DMS114 treated with DMSO at 0.1 percent for 48 hours (cell line): ENCODE measurements around the gene MICU1.

Experiments
- DNase-seq: peaks from one replicate; lab custom pipeline; 2025; ENCODE audit not compliant: unreplicated experiment; lab: John Stamatoyannopoulos, UW

The MICU1 gene

DNA sequence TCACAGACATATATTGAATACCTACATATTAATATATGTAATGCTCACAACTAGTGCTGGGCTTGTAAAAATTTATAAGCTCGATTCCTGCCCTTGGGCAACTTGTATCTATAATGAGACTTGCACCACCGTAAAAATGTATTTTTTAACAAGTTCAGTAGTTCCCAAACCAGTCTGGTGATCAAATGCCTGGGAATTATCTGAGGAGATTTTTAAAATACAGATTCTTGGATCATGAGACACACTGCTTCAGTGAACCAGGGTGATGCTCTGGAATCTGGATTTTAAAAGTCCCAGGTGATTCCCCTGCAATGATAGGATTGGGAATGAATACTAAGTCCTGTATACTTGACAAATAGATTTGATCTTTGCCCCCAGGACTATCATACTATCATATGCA lies 4.3 kb upstream of the MICU1 start:
- DNase-seq, result no peak

DNA sequence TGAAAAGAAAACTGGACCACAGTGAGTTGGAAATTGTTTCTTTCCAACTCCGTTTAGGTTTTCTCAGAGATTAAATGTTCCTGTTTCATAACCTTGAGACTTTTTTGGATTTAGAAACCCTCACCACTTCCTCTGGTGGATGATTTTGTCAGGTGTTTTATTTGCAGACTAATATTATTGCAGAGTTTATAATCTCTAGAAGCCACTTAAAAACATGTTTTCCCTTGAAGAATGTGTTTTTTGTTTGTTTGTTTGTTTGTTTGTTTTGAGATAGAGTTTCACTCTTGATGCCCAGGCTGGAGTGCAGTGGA lies 520 bp upstream of the MICU1 start:
- no peak for DNase-seq

- DNase-seq, result no peak
Observed at GRCh38 chr10:72625276-72625607, 637 bp downstream of the MICU1 start.

GRCh38 chr10:72622271-72622670 lies 3.6 kb downstream of the MICU1 start:
- DNase-seq, result no peak

DNA sequence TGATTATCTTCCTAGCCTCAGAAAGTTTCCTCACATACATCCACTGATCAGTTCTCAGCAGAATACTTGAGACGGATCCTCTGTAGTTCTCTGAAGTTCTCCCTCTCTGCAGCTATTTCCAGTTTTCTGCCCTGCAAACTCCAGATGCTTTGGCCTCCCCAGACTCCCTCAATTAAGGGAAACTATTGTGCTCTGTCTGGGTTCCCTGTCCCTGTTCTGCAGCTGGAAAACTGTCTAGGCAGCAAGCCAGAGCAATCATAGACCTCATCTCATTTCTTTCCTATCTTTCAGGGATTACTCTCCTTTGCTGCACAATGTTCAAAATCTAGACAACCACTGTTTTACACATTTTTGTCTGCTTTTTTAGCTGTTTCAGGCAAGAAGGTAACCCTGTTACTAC lies 9.2 kb downstream of the MICU1 start:
- no peak for DNase-seq

GRCh38 chr10:72615970-72616369 lies 9.9 kb downstream of the MICU1 start:
- DNase-seq, result no peak

DNA sequence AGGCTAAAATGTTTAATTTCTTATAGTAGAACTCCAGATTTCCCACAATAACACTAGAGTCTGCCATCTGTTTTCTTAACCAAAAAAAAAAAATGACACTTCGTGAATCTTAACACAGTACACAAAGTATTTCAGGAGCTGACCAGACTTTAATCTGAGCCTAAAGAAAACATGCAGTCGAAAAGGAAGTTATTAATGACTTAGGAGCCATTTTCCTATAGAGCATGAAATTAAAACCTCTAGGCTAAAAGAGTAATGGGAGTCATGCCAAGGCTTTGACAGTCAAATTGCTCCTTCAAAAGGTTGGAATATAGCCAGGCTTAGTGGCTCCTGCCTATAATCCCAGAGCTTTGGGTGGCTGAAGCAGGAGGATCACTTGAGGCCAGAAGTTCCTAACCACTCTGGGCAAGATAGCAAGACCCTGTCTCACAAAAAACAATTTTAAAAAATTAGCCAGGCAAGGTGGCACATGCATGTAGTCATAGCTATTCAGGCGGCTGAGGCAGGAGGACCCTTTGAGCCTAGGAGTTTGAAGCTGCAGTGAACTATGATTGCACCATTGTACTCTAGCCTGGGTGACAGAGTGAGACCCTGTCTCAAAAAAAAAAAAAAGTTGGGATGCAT lies 13.6 kb downstream of the MICU1 start:
- no peak for DNase-seq

DNA sequence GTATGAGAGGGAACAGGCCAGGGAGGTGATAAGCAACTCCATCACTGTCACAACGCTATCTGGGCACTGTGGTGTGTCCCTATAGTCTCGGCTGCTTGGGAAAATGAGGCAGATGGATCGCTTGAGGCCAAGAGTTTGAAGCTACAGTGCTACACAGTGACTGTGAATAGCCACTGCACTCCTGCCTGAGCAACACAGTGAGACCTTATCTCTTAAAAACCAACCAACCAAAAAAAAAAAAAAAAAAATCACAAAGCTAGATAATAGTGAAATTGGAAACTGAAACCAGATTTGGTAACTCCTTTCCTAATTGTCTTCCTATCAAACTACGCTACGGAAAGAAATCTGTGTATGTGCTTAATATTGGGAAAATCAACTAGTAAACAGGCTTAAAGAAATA lies 14.1 kb downstream of the MICU1 start:
- no peak for DNase-seq

DNA sequence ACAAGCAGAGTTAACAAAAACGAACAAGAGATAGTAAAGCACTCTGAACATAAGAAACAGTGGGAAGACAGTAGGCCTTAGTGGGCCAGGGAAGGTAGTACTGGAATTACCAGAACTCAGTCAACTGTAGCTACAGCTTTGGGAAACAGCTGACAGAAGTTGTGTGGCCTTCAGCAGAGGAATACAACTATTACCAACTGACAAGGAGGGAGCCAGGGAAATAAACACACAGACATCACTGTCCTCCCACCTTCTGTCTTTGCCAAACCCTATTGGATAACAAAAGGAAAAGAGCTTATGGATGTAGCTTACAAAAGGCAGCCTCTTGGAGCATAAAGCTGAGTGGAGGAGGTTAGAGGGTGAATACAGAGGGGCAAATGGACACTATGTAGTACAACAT lies 15.4 kb downstream of the MICU1 start:
- DNase-seq, result no peak

DNA sequence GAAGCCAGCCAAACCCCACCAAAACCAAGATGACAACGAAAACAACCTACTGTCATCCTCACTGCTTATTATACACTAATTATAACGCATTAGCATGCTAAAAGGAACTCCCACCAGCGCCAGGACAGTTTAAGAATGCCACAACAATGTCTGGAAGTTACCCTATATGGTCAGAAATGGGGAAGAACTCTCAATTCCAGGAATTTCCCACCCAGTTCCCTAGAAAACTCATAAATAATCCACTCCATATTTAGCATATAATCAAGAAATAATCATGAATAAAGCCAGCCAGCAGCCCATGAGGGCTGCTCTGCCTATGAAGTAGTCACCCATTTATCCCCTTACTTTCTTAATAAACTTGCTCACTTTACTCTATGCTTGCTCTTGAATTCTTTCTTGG lies 20.8 kb downstream of the MICU1 start:
- DNase-seq, result no peak

DNA sequence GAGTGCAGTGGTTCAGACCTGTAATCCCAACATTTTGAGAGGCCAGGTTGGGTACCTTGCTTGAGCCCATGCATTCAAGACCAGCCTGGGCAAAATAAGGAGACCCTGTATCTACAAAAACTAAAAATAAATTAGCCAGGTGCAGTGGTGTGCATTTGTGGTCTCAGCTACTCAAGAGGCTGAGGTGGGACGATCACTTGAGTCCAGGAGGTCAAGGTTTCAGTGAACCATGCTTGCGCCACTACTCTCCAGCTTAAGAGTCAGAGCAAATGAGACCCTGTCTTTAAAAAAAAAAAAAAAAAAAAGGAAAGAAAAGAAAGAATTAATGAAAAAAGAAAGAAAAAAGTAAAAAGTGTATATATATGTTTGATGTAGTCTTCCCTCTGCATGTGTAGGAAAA lies 24.7 kb downstream of the MICU1 start:
- no peak for DNase-seq

- DNase-seq, result no peak
Observed at GRCh38 chr10:72598769-72599701, 26.8 kb downstream of the MICU1 start.

DNA sequence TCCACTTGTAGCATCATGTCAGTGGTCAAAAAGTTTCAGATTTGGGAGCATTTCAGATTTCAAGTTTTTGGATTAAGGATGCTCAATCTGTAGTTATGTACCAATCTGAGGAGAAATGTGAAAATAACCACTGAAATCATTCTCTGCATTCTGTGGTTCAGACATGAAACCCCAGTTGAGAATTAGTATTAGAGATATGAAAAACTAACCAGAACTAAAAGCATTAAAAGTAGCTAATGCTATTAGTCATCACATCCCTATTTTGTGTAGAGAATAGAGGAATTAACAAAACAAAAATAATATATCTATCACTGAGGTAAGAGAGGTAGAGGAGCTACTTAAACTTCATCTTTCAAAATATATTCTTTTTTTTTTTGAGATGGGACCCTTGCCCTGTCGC lies 28.0 kb downstream of the MICU1 start:
- no peak for DNase-seq

- DNase-seq, result no peak
Observed at GRCh38 chr10:72595436-72595835, 30.4 kb downstream of the MICU1 start.

DNA sequence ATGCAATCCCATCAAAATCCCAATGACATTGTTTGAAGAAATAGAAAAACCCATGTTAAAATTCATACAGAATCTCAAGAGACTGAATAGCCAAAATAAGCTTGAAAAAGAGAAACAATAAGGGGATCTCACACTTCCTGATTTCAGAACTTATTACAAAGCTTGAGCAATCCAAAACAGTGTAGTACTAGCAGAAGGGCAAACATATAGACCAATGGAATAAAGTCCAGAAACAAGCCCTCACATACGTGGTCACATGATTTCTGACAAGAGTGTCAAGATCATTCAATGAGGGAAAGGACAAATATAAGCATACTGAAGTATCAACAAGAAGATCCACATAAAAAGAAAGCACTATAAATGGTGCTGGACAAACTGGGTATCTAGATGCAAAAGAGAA lies 31.9 kb downstream of the MICU1 start:
- DNase-seq, result no peak

DNA sequence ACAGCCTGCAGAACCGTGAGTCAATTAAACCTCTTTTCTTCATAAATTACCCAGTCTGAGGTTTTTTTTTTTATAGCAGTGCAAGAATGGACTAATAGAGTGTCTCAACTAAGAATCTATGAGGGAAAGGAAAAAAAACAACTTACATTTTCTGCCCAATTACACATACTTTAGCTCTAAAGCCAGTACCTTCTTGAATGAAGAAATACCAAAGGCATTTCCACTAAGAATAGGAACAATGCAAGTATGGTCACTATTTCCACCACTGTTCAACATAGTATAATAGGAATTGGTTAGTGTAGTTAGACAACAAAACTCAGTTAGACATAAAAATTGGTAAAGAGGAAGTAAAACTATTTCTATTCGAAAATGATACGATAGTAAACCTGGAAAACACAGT lies 37.6 kb downstream of the MICU1 start:
- DNase-seq, result no peak

GRCh38 chr10:72587568-72587967 lies 38.3 kb downstream of the MICU1 start:
- no peak for DNase-seq

DNA sequence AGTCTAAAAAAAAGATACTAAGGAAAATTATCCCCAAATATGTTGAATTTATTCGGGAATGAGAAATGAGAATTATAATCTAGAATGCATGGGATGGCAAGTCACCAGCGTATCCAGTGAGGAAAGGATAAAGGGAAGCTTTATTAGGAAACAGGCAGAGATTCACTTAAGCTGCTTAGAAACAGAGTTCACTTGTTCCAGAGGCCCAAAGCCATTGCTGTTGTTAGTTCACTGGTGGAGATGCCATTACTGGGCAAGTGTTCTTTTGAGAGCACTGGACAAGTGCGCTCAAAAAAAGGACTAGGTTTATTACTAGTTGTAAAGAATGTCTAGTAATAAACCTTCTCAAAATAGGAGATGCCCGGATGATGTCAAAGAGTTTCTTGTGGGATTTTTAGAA lies 51.2 kb downstream of the MICU1 start:
- no peak for DNase-seq

- DNase-seq, result no peak
Observed at GRCh38 chr10:72573079-72573478, 52.8 kb downstream of the MICU1 start.

GRCh38 chr10:72567889-72568640 lies 57.8 kb downstream of the MICU1 start:
- DNase-seq, result no peak

GRCh38 chr10:72567421-72567820 lies 58.5 kb downstream of the MICU1 start:
- no peak for DNase-seq

DNA sequence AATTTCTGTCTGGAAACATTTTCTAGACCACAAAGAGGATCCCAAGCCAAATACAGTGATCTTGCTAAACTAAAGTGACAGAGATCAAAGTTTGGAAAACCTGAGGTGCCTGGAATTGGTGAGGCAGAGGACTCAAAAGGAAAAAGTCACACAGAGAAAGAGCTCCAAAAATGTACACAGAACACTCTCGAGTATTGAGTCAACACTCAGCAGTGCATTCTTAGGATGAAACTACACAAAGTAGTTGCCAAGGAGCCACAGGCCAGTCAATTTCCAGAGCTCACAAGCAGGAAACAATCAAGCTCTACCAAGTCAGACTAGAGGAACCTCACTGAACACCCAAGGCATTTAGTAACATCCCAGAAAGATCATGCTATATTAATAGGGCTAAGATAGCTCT lies 61.3 kb downstream of the MICU1 start:
- no peak for DNase-seq
